ENCODE measurements around the gene SLC26A9.

Gene SLC26A9

GRCh38 chr1:205961405-205961804 is 18.1 kb upstream of the SLC26A9 start:
- H3K36me3 ChIP-seq (ENCODE audit: control insufficient read depth, insufficient read depth, low read length, severe bottlenecking) = no peaks in the 10 kb centered on the region
- peaks cover 11% of the 10 kb centered on the region for H3K4me1 ChIP-seq (ENCODE audit: control insufficient read depth, insufficient read depth, low read length)
- no peak for DNase-seq (ENCODE audit: low read depth)
- no peak overlapping the region for H3K9ac ChIP-seq (ENCODE audit: low read length)
- H3K4me3 ChIP-seq (ENCODE audit: low read length) = no peak overlapping the region
- no peaks in the 10 kb centered on the region for H3K9me3 ChIP-seq (ENCODE audit: control insufficient read depth, low read length)
- H3K27me3 ChIP-seq (replicated peaks; ENCODE audit: control insufficient read depth, insufficient read depth, low read length) = peaks cover 3% of the 10 kb centered on the region

DNA sequence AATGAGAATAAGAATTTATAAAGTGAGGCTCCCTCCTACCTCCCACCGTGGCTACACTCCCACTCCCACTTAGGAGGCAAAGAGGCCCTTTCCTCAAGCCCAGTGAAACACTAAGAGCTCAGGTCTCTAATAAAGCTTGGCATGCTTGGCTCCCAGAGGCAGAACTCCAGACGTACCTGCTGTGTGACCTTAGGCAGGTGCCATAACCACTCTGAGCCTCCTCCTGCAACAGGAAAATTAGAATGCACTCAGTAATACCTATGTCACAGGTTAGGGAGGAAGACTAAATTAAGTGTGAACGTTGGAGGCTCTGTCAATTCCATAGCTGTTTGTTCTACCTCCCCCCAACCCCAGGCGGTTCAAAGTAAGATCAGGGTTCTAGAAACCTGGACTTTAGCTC is 16.5 kb upstream of the SLC26A9 start:
- Histone ChIP-seq H3K4me1 (ENCODE audit: control insufficient read depth, insufficient read depth, low read length) (peaks cover 11% of the 10 kb centered on the region), H3K9ac (ENCODE audit: low read length) (no peak overlapping the region), H3K27me3 (replicated peaks; ENCODE audit: control insufficient read depth, insufficient read depth, low read length) (peaks cover 8% of the 10 kb centered on the region), H3K4me3 (ENCODE audit: low read length) (no peak overlapping the region), H3K36me3 (ENCODE audit: control insufficient read depth, insufficient read depth, low read length, severe bottlenecking) (no peaks in the 10 kb centered on the region), H3K9me3 (ENCODE audit: control insufficient read depth, low read length) (no peaks in the 10 kb centered on the region)
- no peak for DNase-seq (ENCODE audit: low read depth)

GRCh38 chr1:205955499-205955898 is 12.2 kb upstream of the SLC26A9 start:
- no peak for DNase-seq (ENCODE audit: low read depth)
- H3K27me3 ChIP-seq (replicated peaks; ENCODE audit: control insufficient read depth, insufficient read depth, low read length) = peaks cover 8% of the 10 kb centered on the region
- H3K4me1 ChIP-seq (ENCODE audit: control insufficient read depth, insufficient read depth, low read length) = peaks cover 15% of the 10 kb centered on the region
- no peak overlapping the region for H3K9ac ChIP-seq (ENCODE audit: low read length)
- no peak overlapping the region for H3K4me3 ChIP-seq (ENCODE audit: low read length)
- H3K36me3 ChIP-seq (ENCODE audit: control insufficient read depth, insufficient read depth, low read length, severe bottlenecking) = no peaks in the 10 kb centered on the region
- no peaks in the 10 kb centered on the region for H3K9me3 ChIP-seq (ENCODE audit: control insufficient read depth, low read length)

DNA sequence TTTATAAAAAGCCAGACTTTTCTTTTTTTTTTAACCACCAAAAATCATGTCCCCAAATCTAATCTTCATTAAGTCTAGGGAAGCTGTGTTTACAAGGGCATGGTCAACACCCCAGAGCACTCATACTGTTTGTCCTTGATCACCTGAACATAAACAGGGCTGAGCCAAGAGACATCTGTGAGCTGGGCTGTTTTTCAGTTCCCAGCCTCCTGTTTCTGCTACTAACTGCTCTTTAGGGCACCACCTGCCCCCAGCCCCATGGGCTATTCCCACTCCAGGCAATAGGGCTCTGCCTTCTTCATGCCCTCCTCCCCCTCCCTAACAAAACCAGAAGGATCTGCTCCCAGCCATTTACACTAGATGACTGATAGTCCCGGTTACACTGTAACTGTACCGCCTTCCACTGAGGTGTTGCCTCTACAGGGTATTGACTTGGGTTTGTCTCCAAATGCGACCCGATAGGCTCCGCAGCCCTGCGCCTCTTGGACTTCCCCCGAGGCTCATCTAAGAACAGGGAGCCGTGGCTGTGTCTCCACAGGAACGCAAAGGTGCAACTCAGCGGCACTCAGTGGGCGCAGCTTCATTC is 11.7 kb upstream of the SLC26A9 start:
- peaks cover 7% of the 10 kb centered on the region for H3K27me3 ChIP-seq (replicated peaks; ENCODE audit: control insufficient read depth, insufficient read depth, low read length)
- H3K9me3 ChIP-seq (ENCODE audit: control insufficient read depth, low read length) = no peaks in the 10 kb centered on the region
- H3K9ac ChIP-seq (ENCODE audit: low read length) = no peak overlapping the region
- H3K4me1 ChIP-seq (ENCODE audit: control insufficient read depth, insufficient read depth, low read length) = peaks cover 21% of the 10 kb centered on the region
- H3K36me3 ChIP-seq (ENCODE audit: control insufficient read depth, insufficient read depth, low read length, severe bottlenecking) = no peaks in the 10 kb centered on the region
- no peak overlapping the region for H3K4me3 ChIP-seq (ENCODE audit: low read length)
- no peak for DNase-seq (ENCODE audit: low read depth)

- H3K4me1 ChIP-seq (ENCODE audit: control insufficient read depth, insufficient read depth, low read length) = peaks cover 23% of the 10 kb centered on the region
- peaks cover 5% of the 10 kb centered on the region for H3K27me3 ChIP-seq (replicated peaks; ENCODE audit: control insufficient read depth, insufficient read depth, low read length)
- DNase-seq (ENCODE audit: low read depth) = no peak
- no peaks in the 10 kb centered on the region for H3K9me3 ChIP-seq (ENCODE audit: control insufficient read depth, low read length)
- no peak overlapping the region for H3K9ac ChIP-seq (ENCODE audit: low read length)
- H3K4me3 ChIP-seq (ENCODE audit: low read length) = no peak overlapping the region
- no peaks in the 10 kb centered on the region for H3K36me3 ChIP-seq (ENCODE audit: control insufficient read depth, insufficient read depth, low read length, severe bottlenecking)
These were observed 8.5 kb upstream of the SLC26A9 start for GRCh38 chr1:205951746-205952145.

DNA sequence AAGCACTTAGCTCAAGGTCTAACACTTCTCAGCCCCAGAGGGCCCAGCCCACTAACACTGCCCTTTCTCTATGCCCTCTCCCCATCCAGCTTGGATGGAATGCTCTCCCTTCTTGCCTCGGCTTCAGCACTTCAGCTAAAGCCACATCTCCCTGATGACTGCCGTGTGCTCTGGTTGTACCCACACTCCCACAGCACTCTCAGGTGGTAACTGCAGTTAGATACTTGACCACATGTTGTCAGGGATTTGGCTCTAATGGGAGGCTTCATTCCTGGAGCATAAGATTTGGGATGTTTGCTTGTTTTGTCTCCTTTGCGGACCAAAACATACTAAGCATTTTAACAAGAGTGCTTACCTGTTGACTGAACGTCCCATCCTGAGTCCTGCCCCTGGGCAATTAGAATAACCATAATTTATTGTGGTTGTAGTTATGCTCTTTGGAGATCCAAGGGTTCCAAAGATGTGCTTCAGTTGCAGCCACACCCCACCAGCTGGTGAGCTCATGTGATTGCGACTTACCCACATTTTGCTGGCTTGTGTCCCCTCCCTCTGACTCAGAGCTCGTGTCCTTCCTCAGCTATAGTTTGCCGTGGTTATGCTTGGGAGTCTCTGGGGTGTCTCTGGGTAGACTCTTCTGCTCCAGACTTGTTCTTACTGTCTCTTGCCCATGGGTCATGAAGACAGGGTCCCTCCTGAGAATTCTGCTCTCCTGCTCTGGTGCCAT is 7.7 kb upstream of the SLC26A9 start:
- Histone ChIP-seq H3K4me1 (ENCODE audit: control insufficient read depth, insufficient read depth, low read length) (peaks cover 23% of the 10 kb centered on the region), H3K9me3 (ENCODE audit: control insufficient read depth, low read length) (no peaks in the 10 kb centered on the region), H3K4me3 (ENCODE audit: low read length) (no peak overlapping the region), H3K36me3 (ENCODE audit: control insufficient read depth, insufficient read depth, low read length, severe bottlenecking) (no peaks in the 10 kb centered on the region), H3K27me3 (replicated peaks; ENCODE audit: control insufficient read depth, insufficient read depth, low read length) (peaks cover under 1% of the 10 kb centered on the region), H3K9ac (ENCODE audit: low read length) (no peak overlapping the region)
- DNase-seq (ENCODE audit: low read depth) = peak; percentile 29

DNA sequence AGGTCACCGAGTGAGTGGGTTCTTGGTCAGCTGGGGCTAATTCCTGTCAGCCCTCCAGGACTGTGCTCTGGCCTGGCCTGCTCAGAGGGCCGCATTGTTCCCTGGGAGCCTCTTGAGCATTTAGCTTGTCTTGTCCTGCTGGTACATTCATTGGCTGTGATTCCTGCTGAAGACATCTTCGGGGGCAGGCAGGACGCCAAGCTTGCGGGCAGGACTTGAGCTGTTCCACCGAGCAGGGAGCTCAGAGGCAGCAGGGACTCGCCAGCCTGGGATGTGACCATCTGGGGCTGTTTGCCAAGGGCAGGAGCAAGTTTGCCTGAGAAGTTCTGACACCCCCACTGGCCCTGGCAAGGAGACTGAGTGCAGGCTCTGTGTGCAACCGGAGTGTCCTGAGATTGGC is 7.0 kb upstream of the SLC26A9 start:
- peaks cover 23% of the 10 kb centered on the region for H3K4me1 ChIP-seq (ENCODE audit: control insufficient read depth, insufficient read depth, low read length)
- H3K9me3 ChIP-seq (ENCODE audit: control insufficient read depth, low read length) = no peaks in the 10 kb centered on the region
- DNase-seq (ENCODE audit: low read depth) = no peak
- H3K4me3 ChIP-seq (ENCODE audit: low read length) = no peak overlapping the region
- H3K9ac ChIP-seq (ENCODE audit: low read length) = no peak overlapping the region
- H3K36me3 ChIP-seq (ENCODE audit: control insufficient read depth, insufficient read depth, low read length, severe bottlenecking) = no peaks in the 10 kb centered on the region
- H3K27me3 ChIP-seq (replicated peaks; ENCODE audit: control insufficient read depth, insufficient read depth, low read length) = peaks cover 5% of the 10 kb centered on the region

GRCh38 chr1:205949753-205950152 is 6.5 kb upstream of the SLC26A9 start:
- no peak overlapping the region for H3K9ac ChIP-seq (ENCODE audit: low read length)

GRCh38 chr1:205948886-205949285 is 5.6 kb upstream of the SLC26A9 start:
- Histone ChIP-seq H3K4me3 (ENCODE audit: low read length) (no peak overlapping the region), H3K36me3 (ENCODE audit: control insufficient read depth, insufficient read depth, low read length, severe bottlenecking) (no peaks in the 10 kb centered on the region)
- no peak for DNase-seq (ENCODE audit: low read depth)

More at GRCh38 chr1:205949753-205950152, 6.5 kb upstream of the SLC26A9 start:
- peaks cover 23% of the 10 kb centered on the region for H3K4me1 ChIP-seq (ENCODE audit: control insufficient read depth, insufficient read depth, low read length)
- no peak for DNase-seq (ENCODE audit: low read depth)
- H3K36me3 ChIP-seq (ENCODE audit: control insufficient read depth, insufficient read depth, low read length, severe bottlenecking) = no peaks in the 10 kb centered on the region
- H3K27me3 ChIP-seq (replicated peaks; ENCODE audit: control insufficient read depth, insufficient read depth, low read length) = peaks cover 10% of the 10 kb centered on the region
- no peak overlapping the region for H3K4me3 ChIP-seq (ENCODE audit: low read length)
- no peaks in the 10 kb centered on the region for H3K9me3 ChIP-seq (ENCODE audit: control insufficient read depth, low read length)

DNA sequence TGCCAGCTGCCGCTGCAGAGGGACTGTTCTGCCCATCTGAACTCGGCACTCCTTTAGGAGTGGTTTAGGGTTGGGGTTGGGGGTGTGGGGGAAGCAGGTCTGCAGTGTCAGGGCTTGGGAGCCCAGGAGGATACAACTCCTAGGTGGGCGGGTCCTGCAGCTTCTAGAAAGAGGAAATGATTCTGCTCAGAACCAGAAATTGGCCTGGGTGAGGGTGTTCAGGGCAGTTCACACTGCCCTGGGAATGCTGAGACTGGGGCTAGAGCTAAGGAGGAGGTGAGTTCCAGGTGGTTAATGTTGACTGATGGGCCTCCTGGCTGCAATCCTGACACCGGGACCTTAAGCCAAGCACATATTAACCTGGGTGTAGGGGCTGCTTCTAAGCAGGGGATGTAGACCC is 4.8 kb upstream of the SLC26A9 start:
- no peak overlapping the region for H3K9ac ChIP-seq (ENCODE audit: low read length)
- DNase-seq (ENCODE audit: low read depth) = no peak
- H3K4me3 ChIP-seq (ENCODE audit: low read length) = no peak overlapping the region
- no peaks in the 10 kb centered on the region for H3K9me3 ChIP-seq (ENCODE audit: control insufficient read depth, low read length)
- peaks cover 23% of the 10 kb centered on the region for H3K27me3 ChIP-seq (replicated peaks; ENCODE audit: control insufficient read depth, insufficient read depth, low read length)
- H3K4me1 ChIP-seq (ENCODE audit: control insufficient read depth, insufficient read depth, low read length) = peaks cover 23% of the 10 kb centered on the region
- H3K36me3 ChIP-seq (ENCODE audit: control insufficient read depth, insufficient read depth, low read length, severe bottlenecking) = no peaks in the 10 kb centered on the region

More at GRCh38 chr1:205948886-205949285, 5.6 kb upstream of the SLC26A9 start:
- no peak overlapping the region for H3K9ac ChIP-seq (ENCODE audit: low read length)
- H3K9me3 ChIP-seq (ENCODE audit: control insufficient read depth, low read length) = no peaks in the 10 kb centered on the region
- peaks cover 23% of the 10 kb centered on the region for H3K4me1 ChIP-seq (ENCODE audit: control insufficient read depth, insufficient read depth, low read length)
- H3K27me3 ChIP-seq (replicated peaks; ENCODE audit: control insufficient read depth, insufficient read depth, low read length) = peaks cover 16% of the 10 kb centered on the region

GRCh38 chr1:205947024-205947423 is 3.8 kb upstream of the SLC26A9 start:
- Histone ChIP-seq H3K4me1 (ENCODE audit: control insufficient read depth, insufficient read depth, low read length) (peaks cover 23% of the 10 kb centered on the region), H3K4me3 (ENCODE audit: low read length) (no peak overlapping the region), H3K27me3 (replicated peaks; ENCODE audit: control insufficient read depth, insufficient read depth, low read length) (peaks cover 31% of the 10 kb centered on the region), H3K36me3 (ENCODE audit: control insufficient read depth, insufficient read depth, low read length, severe bottlenecking) (no peaks in the 10 kb centered on the region), H3K9me3 (ENCODE audit: control insufficient read depth, low read length) (no peaks in the 10 kb centered on the region), H3K9ac (ENCODE audit: low read length) (no peak overlapping the region)
- no peak for DNase-seq (ENCODE audit: low read depth)

Measured in adipocyte (in vitro differentiated cells).